ENCODE data around the gene MYO7A. TPM values are rescaled to one million over a fixed set of nuclear protein-coding genes. Genes with fewer than 3 reads are reported as not detected.

The MYO7A gene
- total RNA-seq, 1 experiment from 2014 or later, result 2.5 TPM

DNA sequence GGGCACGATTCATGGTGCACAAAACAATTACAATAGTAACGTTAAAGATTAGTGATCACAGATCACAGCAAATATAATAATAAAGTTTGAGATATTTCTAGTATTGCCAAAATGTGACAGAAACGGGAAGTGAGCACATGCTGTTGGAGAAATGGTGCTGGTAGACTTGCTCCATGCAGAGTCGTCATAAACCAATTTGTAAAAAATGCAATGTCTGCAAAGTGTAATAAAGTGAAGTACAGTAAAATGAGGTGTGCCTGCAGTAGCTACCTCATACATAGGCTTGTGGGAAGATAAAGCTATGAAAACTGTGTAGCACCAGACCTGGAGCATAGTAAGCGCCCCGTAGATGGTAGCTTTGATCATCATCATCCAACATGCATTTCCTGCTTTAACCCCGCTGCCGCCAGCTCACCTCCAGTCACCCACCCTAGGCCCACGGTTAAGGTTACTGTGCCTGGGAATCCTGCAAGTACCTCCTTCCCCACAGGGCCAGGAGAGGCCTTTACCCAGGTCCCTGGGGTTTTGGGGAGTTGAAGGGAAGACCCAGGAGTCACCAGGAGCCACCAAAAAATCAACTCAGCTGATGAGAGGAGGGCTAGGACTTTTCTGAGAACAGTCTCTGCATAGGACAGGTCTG is 59.2 kb downstream of the MYO7A start (continued):
- TF ChIP-seq, protein P1, sequence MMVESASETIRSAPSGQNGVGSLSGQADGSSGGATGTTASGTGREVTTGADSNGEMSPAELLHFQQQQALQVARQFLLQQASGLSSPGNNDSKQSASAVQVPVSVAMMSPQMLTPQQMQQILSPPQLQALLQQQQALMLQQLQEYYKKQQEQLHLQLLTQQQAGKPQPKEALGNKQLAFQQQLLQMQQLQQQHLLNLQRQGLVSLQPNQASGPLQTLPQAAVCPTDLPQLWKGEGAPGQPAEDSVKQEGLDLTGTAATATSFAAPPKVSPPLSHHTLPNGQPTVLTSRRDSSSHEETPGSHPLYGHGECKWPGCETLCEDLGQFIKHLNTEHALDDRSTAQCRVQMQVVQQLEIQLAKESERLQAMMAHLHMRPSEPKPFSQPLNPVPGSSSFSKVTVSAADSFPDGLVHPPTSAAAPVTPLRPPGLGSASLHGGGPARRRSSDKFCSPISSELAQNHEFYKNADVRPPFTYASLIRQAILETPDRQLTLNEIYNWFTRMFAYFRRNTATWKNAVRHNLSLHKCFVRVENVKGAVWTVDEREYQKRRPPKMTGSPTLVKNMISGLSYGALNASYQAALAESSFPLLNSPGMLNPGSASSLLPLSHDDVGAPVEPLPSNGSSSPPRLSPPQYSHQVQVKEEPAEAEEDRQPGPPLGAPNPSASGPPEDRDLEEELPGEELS (CRISPR knock-in tag; IDR thresholded peaks at IDR 0.05), result no peak
- TF ChIP-seq GTF2I (CRISPR knock-in tag; conservative IDR thresholded peaks at IDR 0.05) (no peak), ZBTB21 (CRISPR knock-in tag; IDR thresholded peaks at IDR 0.05; ENCODE audit: borderline replicate concordance) (no peak), TP53 (CRISPR knock-in tag; IDR thresholded peaks at IDR 0.05) (no peak)
- TF ChIP-seq, protein P2, sequence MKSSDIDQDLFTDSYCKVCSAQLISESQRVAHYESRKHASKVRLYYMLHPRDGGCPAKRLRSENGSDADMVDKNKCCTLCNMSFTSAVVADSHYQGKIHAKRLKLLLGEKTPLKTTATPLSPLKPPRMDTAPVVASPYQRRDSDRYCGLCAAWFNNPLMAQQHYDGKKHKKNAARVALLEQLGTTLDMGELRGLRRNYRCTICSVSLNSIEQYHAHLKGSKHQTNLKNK (CRISPR knock-in tag; IDR thresholded peaks at IDR 0.05), result no peak

DNA sequence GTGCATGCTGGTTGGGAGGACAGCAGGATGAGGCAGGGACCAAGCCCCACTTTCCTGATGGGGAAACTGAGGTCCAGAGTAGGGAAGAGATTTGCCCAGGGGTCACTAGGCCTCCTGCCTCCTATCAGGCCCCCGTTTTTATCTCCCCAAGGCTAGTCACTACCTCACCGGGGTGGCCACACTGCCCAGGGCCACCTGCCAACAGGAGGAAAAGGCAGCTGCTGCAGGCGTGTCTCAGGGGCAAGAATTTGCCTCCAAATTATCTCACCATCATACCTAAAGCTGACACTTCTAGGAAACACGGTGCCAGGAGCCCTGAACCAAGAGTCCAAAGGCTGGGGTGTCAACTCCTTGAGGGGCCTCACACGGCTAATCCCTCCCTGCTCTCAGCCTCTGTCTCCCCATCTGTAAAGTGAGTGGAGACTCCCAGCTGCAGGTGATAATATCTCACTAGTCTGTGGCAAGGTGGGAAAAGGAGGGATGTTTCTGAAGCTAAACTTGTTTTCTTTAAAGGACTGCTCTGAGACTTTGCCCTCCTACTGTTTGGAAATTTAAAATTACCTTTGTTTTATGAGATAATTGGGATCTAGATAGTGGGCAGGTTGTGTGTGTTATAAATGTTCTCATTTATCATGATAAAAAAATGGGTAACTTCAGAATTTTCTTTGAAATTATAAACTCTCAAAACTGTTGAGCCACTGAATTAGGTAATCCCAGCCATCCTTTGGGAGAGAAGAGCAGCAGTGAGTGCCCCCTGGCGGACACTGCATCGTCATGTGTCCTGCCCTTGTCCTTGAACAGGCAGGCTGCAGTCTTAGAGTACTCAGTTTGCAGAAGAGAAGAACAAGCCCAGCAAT is 60.0 kb downstream of the MYO7A start:
- H3K4me3 Mint-ChIP-seq, result no peak overlapping the region
- 0 out of 2 replicates have a peak overlapping the region, but pooled peaks have one; percentile 3 for H3K27ac Mint-ChIP-seq
- H3K9me3 Mint-ChIP-seq, result no peaks in the 10 kb centered on the region
- TF ChIP-seq, protein P3, sequence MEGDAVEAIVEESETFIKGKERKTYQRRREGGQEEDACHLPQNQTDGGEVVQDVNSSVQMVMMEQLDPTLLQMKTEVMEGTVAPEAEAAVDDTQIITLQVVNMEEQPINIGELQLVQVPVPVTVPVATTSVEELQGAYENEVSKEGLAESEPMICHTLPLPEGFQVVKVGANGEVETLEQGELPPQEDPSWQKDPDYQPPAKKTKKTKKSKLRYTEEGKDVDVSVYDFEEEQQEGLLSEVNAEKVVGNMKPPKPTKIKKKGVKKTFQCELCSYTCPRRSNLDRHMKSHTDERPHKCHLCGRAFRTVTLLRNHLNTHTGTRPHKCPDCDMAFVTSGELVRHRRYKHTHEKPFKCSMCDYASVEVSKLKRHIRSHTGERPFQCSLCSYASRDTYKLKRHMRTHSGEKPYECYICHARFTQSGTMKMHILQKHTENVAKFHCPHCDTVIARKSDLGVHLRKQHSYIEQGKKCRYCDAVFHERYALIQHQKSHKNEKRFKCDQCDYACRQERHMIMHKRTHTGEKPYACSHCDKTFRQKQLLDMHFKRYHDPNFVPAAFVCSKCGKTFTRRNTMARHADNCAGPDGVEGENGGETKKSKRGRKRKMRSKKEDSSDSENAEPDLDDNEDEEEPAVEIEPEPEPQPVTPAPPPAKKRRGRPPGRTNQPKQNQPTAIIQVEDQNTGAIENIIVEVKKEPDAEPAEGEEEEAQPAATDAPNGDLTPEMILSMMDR (IDR thresholded peaks at IDR 0.05), result peak; percentile 85
- TF ChIP-seq, protein P4, sequence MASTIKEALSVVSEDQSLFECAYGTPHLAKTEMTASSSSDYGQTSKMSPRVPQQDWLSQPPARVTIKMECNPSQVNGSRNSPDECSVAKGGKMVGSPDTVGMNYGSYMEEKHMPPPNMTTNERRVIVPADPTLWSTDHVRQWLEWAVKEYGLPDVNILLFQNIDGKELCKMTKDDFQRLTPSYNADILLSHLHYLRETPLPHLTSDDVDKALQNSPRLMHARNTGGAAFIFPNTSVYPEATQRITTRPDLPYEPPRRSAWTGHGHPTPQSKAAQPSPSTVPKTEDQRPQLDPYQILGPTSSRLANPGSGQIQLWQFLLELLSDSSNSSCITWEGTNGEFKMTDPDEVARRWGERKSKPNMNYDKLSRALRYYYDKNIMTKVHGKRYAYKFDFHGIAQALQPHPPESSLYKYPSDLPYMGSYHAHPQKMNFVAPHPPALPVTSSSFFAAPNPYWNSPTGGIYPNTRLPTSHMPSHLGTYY (CRISPR knock-in tag; IDR thresholded peaks at IDR 0.05), result no peak
- TF ChIP-seq SMAD3 (CRISPR knock-in tag; IDR thresholded peaks at IDR 0.05; ENCODE audit: borderline replicate concordance), result no peak
- TF ChIP-seq, protein P5, sequence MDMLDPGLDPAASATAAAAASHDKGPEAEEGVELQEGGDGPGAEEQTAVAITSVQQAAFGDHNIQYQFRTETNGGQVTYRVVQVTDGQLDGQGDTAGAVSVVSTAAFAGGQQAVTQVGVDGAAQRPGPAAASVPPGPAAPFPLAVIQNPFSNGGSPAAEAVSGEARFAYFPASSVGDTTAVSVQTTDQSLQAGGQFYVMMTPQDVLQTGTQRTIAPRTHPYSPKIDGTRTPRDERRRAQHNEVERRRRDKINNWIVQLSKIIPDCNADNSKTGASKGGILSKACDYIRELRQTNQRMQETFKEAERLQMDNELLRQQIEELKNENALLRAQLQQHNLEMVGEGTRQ (CRISPR knock-in tag; IDR thresholded peaks at IDR 0.05), result peak; percentile 28; the same call in 1 of the 2 replicates
- TF ChIP-seq, protein P6, sequence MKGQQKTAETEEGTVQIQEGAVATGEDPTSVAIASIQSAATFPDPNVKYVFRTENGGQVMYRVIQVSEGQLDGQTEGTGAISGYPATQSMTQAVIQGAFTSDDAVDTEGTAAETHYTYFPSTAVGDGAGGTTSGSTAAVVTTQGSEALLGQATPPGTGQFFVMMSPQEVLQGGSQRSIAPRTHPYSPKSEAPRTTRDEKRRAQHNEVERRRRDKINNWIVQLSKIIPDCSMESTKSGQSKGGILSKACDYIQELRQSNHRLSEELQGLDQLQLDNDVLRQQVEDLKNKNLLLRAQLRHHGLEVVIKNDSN (CRISPR knock-in tag; IDR thresholded peaks at IDR 0.05), result 0 out of 2 replicates have a peak, but pooled peaks have one; percentile 12
- H3K4me1 Mint-ChIP-seq, result peaks cover 16% of the 10 kb centered on the region
- no peaks in the 10 kb centered on the region for H3K36me3 Mint-ChIP-seq
- ATAC-seq, result peak; percentile 57
- no peaks in the 10 kb centered on the region; the same call in 1 of the 2 replicates for H3K27me3 Mint-ChIP-seq (ENCODE audit: low read depth)
- ChIA-PET POLR2A (interaction anchor here (1.4 kb wide), 1 partner anchor 61 kb away, joined by 6 read pairs; no protein-coding TSS in a partner anchor), CTCF (interaction anchor here (0.7 to 7.4 kb wide), 29 partner anchors 9 to 407 kb away, joined by 3 to 147 read pairs (median 7); partner anchors contain the start of genes AQP11 and MYO7A)
- DNase-seq (ENCODE audit: low spot score), result peak; percentile 83

DNA sequence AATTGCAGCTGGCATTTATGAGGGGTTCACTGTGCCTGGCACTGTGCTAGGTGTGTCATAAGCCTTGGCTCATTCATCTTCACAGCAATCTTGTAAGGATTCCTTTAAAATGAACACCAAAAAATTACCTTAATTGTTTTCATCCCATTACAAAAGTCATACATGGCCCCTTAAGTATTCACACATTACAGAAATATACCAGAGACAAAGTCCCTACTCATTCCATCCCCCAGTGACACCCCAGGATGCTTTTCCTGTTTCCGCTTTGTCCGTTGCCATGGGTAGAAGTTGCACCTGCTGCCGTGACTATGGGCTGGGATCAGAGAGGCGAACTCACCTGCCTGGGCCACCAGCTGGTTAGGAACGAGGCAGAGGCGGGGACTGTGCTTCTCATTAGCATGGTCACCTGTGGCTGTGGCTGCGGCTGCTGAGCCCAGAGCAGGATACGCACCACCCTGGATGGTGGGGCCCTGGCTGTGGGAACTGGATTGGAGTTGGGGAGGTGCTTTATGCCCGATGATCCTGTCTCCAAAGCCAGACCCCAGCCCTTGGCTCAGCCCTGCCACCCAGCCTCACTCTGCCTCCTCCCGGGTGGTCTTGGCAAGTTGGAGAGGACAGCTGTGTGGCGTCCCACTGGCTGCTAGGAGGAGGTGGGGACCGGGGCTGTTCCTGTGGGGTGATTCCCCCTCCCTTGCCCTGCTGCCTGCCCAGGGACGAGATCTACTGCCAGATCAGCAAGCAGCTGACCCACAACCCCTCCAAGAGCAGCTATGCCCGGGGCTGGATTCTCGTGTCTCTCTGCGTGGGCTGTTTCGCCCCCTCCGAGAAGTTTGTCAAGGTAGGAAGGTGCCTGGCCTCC is 60.8 kb downstream of the MYO7A start:
- TF ChIP-seq, protein P7, sequence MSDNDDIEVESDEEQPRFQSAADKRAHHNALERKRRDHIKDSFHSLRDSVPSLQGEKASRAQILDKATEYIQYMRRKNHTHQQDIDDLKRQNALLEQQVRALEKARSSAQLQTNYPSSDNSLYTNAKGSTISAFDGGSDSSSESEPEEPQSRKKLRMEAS (CRISPR knock-in tag; IDR thresholded peaks at IDR 0.05), result no peak; the same call in 1 of the 2 replicates
- TF ChIP-seq TP53 (CRISPR knock-in tag; IDR thresholded peaks at IDR 0.05) (0 out of 2 replicates have a peak, but pooled peaks have one; percentile 35), FOXP1 (CRISPR knock-in tag; IDR thresholded peaks at IDR 0.05; ENCODE audit: borderline replicate concordance) (0 out of 2 replicates have a peak, but pooled peaks have one; percentile 36)
- Mint-ChIP-seq H3K36me3 (no peaks in the 10 kb centered on the region), H3K4me1 (peaks cover 16% of the 10 kb centered on the region)

More for the DNA sequence above, 60.8 kb downstream of the MYO7A start:
- H3K27ac Mint-ChIP-seq, result 0 out of 2 replicates have a peak overlapping the region, but pooled peaks have one; percentile 3
- no peak overlapping the region for H3K4me3 Mint-ChIP-seq
- peak; percentile 71 for ATAC-seq
- peak; percentile 56 for DNase-seq (ENCODE audit: low spot score)
- POLR2A ChIA-PET, result no interaction called here
- CTCF ChIA-PET, result interaction anchor here (0.7 to 7.4 kb wide), 23 partner anchors 9 to 406 kb away, joined by 3 to 147 read pairs (median 8); partner anchors contain the start of genes AQP11 and MYO7A
- no peaks in the 10 kb centered on the region for H3K9me3 Mint-ChIP-seq
- H3K27me3 Mint-ChIP-seq (ENCODE audit: low read depth), result no peaks in the 10 kb centered on the region; the same call in 1 of the 2 replicates
